GM12878 (cell line): ENCODE data around the gene ACACA. TPM values are rescaled to one million over a fixed set of nuclear protein-coding genes. Genes with fewer than 3 reads are reported as not detected.

ENCODE experiments used
- ATAC-seq: fragments of 200-7000 bp; cut with Tn5 transposase; 3 replicates; pipeline ENCODE4 v1.9.1; 2020; ENCODE audit warnings: mild to moderate bottlenecking, moderate library complexity
- BruUV-seq: library from RNA; stranded (reverse); fragments of 400-500 nt; replicated peaks from 2 replicates; lab custom pipeline; 2021; lab: Mats Ljungman, UMichigan
- CTCF ChIA-PET: fragments of 300-600 bp; sonication (Branson Sonifier 250); formaldehyde crosslinking; extraction: SDS; loops from one replicate; lab custom pipeline; 2021; ENCODE audit warnings: inconsistent platforms; lab: Yijun Ruan, JAX
- POLR2A ChIA-PET: fragments of 350-600 bp; formaldehyde crosslinking; extraction: SDS; loops from one replicate; lab custom pipeline; 2021; ENCODE audit warnings: inconsistent platforms; lab: Charles Lee
- RAD21 ChIA-PET: fragments of 300-600 bp; sonication (Branson Sonifier 250); formaldehyde crosslinking; loops from one replicate; lab custom pipeline; 2023; ENCODE audit warnings: antibody characterized with exemption; ENCODE audit not compliant: unreplicated experiment; lab: Charles Lee
- SMC1A ChIA-PET: fragments of 300-600 bp; sonication (Branson Sonifier 250); formaldehyde crosslinking; loops from one replicate; lab custom pipeline; 2023; ENCODE audit not compliant: unreplicated experiment, uncharacterized antibody; lab: Charles Lee
- DNase-seq: peaks from one replicate; pipeline ENCODE4 v3.0.0-alpha.2; 2011; ENCODE audit warnings: low read depth, low spot score
- FAIRE-seq: peaks from 3 replicates; lab custom pipeline; 2011; peaks lifted over from hg19 to GRCh38; lab: Jason Lieb, UNC
- H2AFZ ChIP-seq: 2 replicates; pipeline ENCODE4 v1.6.0; 2011; ENCODE audit warnings: low read depth, low read length, control low read depth; ENCODE audit not compliant: control insufficient read depth
- H3K27ac ChIP-seq: 2 replicates; pipeline ENCODE4 v1.5.1; 2011; ENCODE audit warnings: control low read depth; ENCODE audit not compliant: control insufficient read depth, insufficient read depth
- H3K27me3 ChIP-seq, 2 experiments: replicated peaks in 1 of 2; 2 replicates each; pipeline versions ENCODE4 v1.6.0 to v1.6.1; 2011; ENCODE audit warnings: low read length in 1 of 2; ENCODE audit not compliant: control insufficient read depth in 2 of 2, insufficient read depth in 2 of 2
- H3K36me3 ChIP-seq, 2 experiments: 2 replicates each; pipeline ENCODE4 v1.5.1; 2011; ENCODE audit warnings: low read length in 1 of 2; ENCODE audit not compliant: control insufficient read depth in 2 of 2, insufficient read depth in 2 of 2
- H3K4me1 ChIP-seq: 2 replicates; pipeline ENCODE4 v1.6.1; 2011; ENCODE audit warnings: mild to moderate bottlenecking, low read length, moderate library complexity, mixed read lengths; ENCODE audit not compliant: control insufficient read depth, insufficient read depth
- H3K4me2 ChIP-seq: 2 replicates; pipeline ENCODE4 v1.6.0; 2011; ENCODE audit warnings: control low read depth; ENCODE audit not compliant: control insufficient read depth, insufficient read depth
- H3K4me3 ChIP-seq: fragments of 200-600 bp; sonication (generic); 2 replicates; pipeline ENCODE4 v1.5.1; 2016
- H3K79me2 ChIP-seq: 2 replicates; pipeline ENCODE4 v1.6.0; 2011; ENCODE audit warnings: low read length; ENCODE audit not compliant: control insufficient read depth, insufficient read depth
- H3K9ac ChIP-seq: 2 replicates; pipeline ENCODE4 v1.8.0; 2011; ENCODE audit warnings: low read length, control low read depth, mixed read lengths; ENCODE audit not compliant: control insufficient read depth, insufficient read depth
- H3K9me3 ChIP-seq: replicated peaks from 3 replicates; pipeline ENCODE4 v1.5.1; 2011; ENCODE audit warnings: mild to moderate bottlenecking, low read length; ENCODE audit not compliant: control insufficient read depth, insufficient read depth
- H4K20me1 ChIP-seq: 2 replicates; pipeline ENCODE4 v1.6.0; 2011; ENCODE audit not compliant: control insufficient read depth, insufficient read depth
- CBX5 ChIP-seq: sonication (generic); IDR thresholded peaks from 2 replicates; pipeline ENCODE4 v1.6.1; 2016; ENCODE audit warnings: low read depth, moderate library complexity, mild to moderate bottlenecking, inconsistent platforms
- E2F8 ChIP-seq: fragments of 450-650 bp; IDR thresholded peaks from 2 replicates; pipeline ENCODE4 v1.6.1; 2018; ENCODE audit warnings: mild to moderate bottlenecking, low read depth, moderate library complexity; ENCODE audit not compliant: partially characterized antibody
- MAX ChIP-seq: IDR thresholded peaks from 2 replicates; pipeline ENCODE4 v1.6.1; 2012; ENCODE audit warnings: low read depth, low read length, improper control_type of control experiment
- NRF1 ChIP-seq: conservative IDR thresholded peaks from 2 replicates; pipeline ENCODE4 v1.6.1; 2011; ENCODE audit warnings: mild to moderate bottlenecking, low read depth, low read length, improper control_type of control experiment
- POLR2AphosphoS5 ChIP-seq: IDR thresholded peaks from 2 replicates; pipeline ENCODE4 v1.6.1; 2011; ENCODE audit warnings: mild to moderate bottlenecking, low read length, inconsistent platforms
- RAD51 ChIP-seq: fragments of 450-650 bp; IDR thresholded peaks from 2 replicates; pipeline ENCODE4 v1.6.1; 2016; ENCODE audit warnings: moderate library complexity, mild to moderate bottlenecking, inconsistent platforms
- SP1 ChIP-seq: IDR thresholded peaks from one replicate; pipeline ENCODE4 v1.6.1; 2011; ENCODE audit warnings: low read depth, low read length
- YBX1 ChIP-seq: fragments of 450-650 bp; IDR thresholded peaks from 2 replicates; pipeline ENCODE4 v1.6.1; 2016; ENCODE audit warnings: antibody characterized with exemption
- ZBTB4 ChIP-seq: fragments of 450-650 bp; formaldehyde crosslinking; IDR thresholded peaks from 2 replicates; pipeline ENCODE4 v1.4.0; 2022; ENCODE audit warnings: mild to moderate bottlenecking, moderate library complexity
- WGBS: methylation state at CpG from one replicate; pipeline ENCODE4 v1.1.6; 2016; ENCODE audit warnings: low lambda C conversion rate; ENCODE audit not compliant: insufficient replicate concordance, insufficient coverage; ENCODE audit errors: missing lambda C conversion rate; 5-methylcytosine and 5-hydroxymethylcytosine counted together
- in situ Hi-C: fragments of 300-500 bp; cut with MboI; formaldehyde crosslinking; loops from 9 replicates; pipeline ENCODE4 v1.14.3; 2018; ENCODE audit warnings: mixed read lengths
- intact Hi-C: fragments of 100-400 bp; cut with micrococcal nuclease; formaldehyde crosslinking; loops from one replicate; pipeline ENCODE4 v1.14.2; 2022; ENCODE audit not compliant: unreplicated experiment
- polyA plus RNA-seq, 11 experiments: library from polyadenylated mRNA; depleted of rRNA in 4 of 11; unstranded in 6 of 11; stranded (reverse) in 5 of 11; fragments of >200 nt; fragmentation: Nextera tagmentation in 4 of 11; fragmentation: Illumina TruSeq in 1 of 11; extraction: Ambion mirVana in 4 of 11; extraction: Trizol in 1 of 11; gene quantifications; 1 replicate in 1 of 11; 2 replicates in 10 of 11; pipeline versions ENCODE4 v1.2.1 to v1.2.3, GENCODE V29; 2011 to 2016; ENCODE audit warnings: inconsistent platforms in 2 of 11, missing spikeins in 2 of 11, low read depth in 1 of 11
- total RNA-seq, 4 experiments: library from RNA; depleted of rRNA in 3 of 4; stranded (reverse); fragments of >200 nt in 3 of 4; fragmentation: Illumina TruSeq in 1 of 4; extraction: Trizol in 1 of 4; gene quantifications; 2 replicates each; pipeline versions ENCODE4 v1.2.1 to v1.2.3, GENCODE V29; 2013 to 2021

The ACACA gene
- total and polyA plus RNA-seq, 10 of the 15 experiments (the other 5 are each of a cell fraction or from before 2014, with no cell fraction given): 12.9 to 74.2 (median 32.0) TPM

GRCh38 chr17:37417852-37418251 is 11.2 kb upstream of the ACACA start:
- ChIA-PET CTCF (no interaction called here), SMC1A (no interaction called here), POLR2A (no interaction called here), RAD21 (no interaction called here)
- Histone ChIP-seq H2AFZ (no peak overlapping the region), H3K27me3 (no peaks in the 10 kb centered on the region), H3K27ac (no peak overlapping the region), H3K4me1 (no peaks in the 10 kb centered on the region), H3K4me2 (no peak overlapping the region), H4K20me1 (no peaks in the 10 kb centered on the region), H3K9ac (no peak overlapping the region), H3K4me3 (no peak overlapping the region), H3K79me2 (peaks cover 1% of the 10 kb centered on the region; the same call in 1 of the 2 replicates), H3K36me3 (peaks cover 0 to 19% of the 10 kb centered on the region in 2 experiments; a peak in 3 of 4 replicates), H3K9me3 (no peaks in the 10 kb centered on the region)
- WGBS: 46% methylated on average over 2 of the region's 2 CpGs
- TF ChIP-seq POLR2AphosphoS5: no peak
- no peak for TF ChIP-seq MAX
- no peak for TF ChIP-seq SP1
- no peak for TF ChIP-seq ZBTB4 (CRISPR knock-in tag)
- no peak for TF ChIP-seq RAD51
- no peak for TF ChIP-seq NRF1
- TF ChIP-seq YBX1: no peak
- no peak for TF ChIP-seq CBX5
- no peak for TF ChIP-seq E2F8
- BruUV-seq: no TSS peak
- intact Hi-C loops (no loop called here), in situ Hi-C loops (no loop called here)
- ATAC-seq (no peak), FAIRE-seq (no peak), DNase-seq (no peak)
